Activated naive CD4-positive, alpha-beta T cell treated with anti-CD3 and anti-CD28 coated beads, Interleukin-2, amount 50 U/mL, for 16 hours (primary cell): ENCODE results near the gene ARHGEF25.
A peak's percentile ranks its signal among the peaks of the same experiment; 100 is the strongest.
"Not testable (repeated sequence)": the region's sequence is repeated elsewhere in the genome, so short reads cannot be mapped to it uniquely, and the experiment has no call there.

Source experiments
- DNase-seq: peaks from one replicate; pipeline ENCODE4 v3.0.0-alpha.2; 2020

Gene ARHGEF25

DNA sequence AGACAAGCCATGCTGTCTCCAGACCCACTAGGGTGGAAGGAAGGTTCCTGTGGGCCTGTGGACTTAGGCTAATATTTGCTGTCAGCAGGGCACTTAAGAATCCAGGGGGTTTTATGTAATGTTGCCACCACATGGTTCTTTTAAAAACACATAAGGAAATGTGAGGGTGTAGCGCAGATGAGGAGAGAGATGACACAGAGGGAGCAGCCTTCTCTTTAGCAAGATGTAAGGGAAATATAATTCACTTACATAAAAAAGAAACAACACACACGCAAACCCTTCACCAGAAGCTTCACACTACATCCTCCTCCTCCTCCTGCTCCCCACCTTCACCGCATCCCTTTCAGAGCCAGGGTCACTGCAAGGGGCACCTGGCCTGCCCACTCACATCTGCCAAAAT, 25.1 kb upstream of the ARHGEF25 start:
- DNase-seq = no peak

- no peak for DNase-seq
Measured at GRCh38 chr12:57586832-57587429, 24.3 kb upstream of the ARHGEF25 start.

DNA sequence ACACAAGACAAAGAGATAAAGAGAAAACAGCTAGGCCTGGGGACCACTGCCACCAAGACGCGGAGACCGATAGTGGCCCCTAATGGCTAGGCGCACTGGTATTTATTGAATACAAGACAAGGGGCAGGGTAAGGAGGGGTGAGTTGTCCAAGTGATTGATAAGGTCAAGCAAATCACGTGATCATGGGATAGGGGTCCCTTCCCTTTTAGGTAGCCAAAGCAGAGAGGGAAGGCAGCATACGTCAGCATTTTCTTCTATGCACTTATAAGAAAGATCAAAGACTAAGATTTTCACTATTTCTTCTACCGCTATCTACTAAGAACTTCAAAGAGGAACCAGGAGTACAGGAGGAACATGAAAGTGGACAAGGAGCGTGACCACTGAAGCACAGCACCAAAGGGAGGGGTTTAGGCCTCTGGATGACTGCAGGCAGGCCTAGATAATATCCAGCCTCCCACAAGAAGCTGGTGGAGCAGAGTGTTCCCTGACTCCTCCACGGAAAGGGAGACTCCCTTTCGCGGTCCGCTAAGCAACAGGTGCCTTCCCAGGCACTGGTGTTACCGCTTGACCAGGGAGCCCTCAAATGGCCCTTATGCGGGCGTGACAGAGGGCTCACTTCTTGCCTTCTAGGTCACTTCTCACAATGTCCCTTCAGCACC, 22.2 kb upstream of the ARHGEF25 start:
- DNase-seq = not testable (repeated sequence)

GRCh38 chr12:57590479-57590863, 20.8 kb upstream of the ARHGEF25 start:
- DNase-seq = no peak

- DNase-seq = peak; percentile 72
Measured at GRCh38 chr12:57590864-57591781, 20.1 kb upstream of the ARHGEF25 start, which contains the start of gene PIP4K2C. TSS of gene PIP4K2C (plus strand) at chr12:57591192. CDS start at chr12:57591290, 98 bp downstream.

DNA sequence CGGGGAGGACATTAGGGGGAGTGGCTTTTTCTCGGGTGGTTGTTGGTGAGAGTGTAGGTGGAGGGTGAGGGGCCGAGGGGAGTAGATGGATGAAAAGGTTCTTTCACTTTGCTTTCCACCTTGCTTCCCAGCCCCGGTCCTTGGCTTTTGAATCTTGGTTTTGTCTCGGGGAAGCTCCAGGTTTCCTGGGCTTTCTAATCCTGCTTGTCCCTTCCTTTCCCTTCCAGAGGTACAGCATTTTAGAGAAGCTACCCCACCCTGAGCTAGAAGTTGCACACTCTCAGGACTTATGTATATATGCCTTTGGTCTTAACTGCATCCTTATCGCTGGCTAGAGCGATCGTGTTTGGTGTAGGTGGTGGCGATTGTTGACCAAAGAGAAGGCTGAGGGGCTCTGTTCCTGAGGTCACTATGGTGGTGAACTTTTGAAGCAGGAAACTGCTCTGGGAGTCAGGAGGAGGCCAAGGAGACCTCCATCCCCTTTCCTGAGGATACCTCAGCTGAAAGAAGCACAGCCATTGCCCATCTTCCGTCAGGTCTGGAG, 19.4 kb upstream of the ARHGEF25 start:
- DNase-seq = no peak

DNA sequence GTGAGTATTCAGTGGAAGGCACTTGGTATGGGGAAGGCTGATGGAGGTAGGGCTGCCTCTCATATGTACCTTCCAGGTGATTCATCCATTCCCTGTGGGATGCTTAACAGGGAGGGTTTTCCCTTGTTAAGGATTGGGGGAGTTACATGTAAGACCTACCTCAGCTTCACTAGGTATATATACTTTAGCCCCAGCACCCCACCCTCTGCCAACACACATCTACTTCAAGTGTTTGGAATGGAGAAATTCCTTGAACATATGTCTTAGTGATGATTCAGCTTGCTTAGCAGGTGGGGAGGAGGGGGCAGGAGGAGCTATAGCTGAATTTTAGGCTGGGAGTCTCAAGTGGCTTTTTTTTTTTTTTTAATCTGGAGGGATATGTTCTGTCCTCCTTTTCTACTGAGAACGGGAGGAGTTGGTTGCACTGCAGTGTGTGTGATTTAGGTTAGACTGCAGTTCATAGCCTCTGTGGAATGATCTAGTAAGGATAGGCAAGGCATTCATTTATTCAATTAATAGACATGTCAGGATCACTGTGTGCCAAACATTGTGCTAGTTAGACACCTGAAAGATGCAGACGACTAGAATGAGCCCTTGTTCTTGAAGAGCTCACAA, 18.6 kb upstream of the ARHGEF25 start:
- no peak for DNase-seq

GRCh38 chr12:57593187-57593586, 18.0 kb upstream of the ARHGEF25 start:
- no peak for DNase-seq

DNA sequence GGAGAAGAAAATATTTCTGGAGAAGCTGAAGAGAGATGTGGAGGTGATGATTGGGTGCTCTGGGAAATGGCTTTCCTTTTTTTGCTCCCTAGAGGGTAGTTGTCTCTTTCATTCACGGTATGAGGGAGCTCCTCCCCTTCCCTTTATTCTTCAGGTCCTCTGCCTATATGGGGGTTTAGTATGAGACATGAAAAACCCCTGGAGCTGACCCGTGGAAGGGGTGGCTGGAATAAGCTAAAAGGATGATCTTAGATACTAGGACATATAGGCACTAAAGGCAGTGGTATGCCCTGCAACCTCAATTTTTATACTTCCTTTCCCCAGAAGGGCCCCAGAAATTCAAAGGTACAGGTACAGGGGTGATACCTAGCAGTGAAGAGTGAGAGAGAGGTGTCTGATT, 10.8 kb upstream of the ARHGEF25 start:
- no peak for DNase-seq

GRCh38 chr12:57602544-57602943, 8.7 kb upstream of the ARHGEF25 start:
- no peak for DNase-seq

GRCh38 chr12:57603324-57603723, 7.9 kb upstream of the ARHGEF25 start:
- DNase-seq = no peak

DNA sequence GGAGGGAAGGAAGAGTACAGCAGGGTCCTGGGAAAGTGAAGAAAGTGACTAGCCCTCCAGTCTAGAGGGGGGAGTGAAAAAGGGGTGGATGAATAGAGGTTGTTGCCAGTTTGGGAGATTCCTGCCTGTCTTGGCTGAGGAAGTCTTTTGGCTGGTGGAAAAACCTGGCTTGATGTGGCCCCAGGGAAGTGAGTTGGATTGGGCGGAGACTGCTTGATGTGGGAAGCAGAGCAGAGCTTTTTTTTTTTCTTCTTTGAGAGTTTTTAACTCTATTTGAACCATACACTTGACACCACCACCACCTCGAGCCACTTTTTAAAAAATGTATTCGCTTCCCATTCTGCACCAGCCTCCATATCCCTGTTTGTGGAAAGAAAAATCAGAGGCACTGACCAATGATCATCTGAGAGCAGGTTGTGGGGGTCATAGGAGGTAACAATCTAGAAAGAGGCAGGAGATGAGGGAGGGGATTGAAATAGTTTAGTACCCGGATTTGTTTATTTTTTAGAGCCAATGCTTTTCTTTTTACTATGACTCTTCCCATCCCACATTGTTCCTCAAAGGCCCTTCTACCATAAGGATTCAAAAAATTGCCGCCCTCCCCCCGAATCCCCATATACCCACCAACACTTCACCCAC, 7.3 kb upstream of the ARHGEF25 start:
- no peak for DNase-seq

DNA sequence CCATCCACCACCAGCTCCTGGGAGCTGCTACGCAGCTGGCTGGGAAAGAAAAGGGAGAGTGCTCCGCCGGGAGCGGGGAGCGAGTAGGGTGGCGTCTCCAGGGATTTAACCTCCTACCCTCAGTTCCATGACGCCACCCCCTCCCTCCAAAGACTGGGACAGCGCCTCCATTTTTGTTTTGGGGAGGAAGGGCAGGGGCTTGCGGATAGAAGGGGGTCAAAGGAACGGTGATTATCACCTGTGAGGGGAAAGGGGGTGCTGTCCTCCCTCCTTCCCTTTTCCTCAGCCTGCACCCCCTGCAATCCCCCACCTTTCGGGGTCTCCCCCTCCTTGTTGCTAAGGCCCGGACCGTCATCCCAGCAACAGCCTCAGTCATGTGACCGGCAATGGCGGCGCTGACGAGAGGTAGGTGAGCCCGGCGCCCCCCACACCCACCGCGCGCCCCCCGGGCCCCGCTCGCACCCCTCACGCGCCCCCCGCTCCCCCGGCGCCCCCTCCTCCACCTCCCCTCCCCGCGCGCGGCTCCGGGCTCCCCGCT, 6.7 kb upstream of the ARHGEF25 start, which contains the start of gene DTX3:
Gene DTX3 (plus strand): TSS at position 371 of the 538 bp plus-strand sequence. CDS start 1,694 bp downstream, outside the sequence.
- DNase-seq = peak; percentile 50

- DNase-seq = no peak
Measured at GRCh38 chr12:57604992-57605810, 6.0 kb upstream of the ARHGEF25 start.

DNA sequence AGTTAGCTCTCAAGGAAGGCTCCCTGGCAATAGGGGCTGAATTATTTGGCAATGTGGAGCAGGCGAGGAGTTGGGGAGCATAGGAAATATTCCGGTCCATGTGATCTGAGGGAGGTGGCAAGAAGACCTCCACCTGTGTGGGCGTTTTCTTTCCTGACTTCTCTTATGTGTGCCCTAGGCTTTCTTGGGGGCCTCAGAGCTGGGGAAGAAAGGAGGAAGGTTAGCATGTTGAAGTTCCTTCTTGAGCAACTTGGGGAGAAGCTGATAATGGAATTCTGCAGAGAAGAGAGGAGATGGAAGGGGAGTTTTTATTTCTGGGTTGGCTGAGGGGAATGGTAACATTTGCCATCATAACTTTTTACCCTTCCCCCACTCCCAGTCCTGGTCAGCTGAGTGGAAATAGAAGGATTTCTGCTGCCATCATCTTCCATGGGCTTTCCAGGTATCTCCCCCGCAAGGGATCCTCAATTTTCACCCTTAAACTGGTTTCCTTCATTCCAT, 5.4 kb upstream of the ARHGEF25 start:
- no peak for DNase-seq

DNA sequence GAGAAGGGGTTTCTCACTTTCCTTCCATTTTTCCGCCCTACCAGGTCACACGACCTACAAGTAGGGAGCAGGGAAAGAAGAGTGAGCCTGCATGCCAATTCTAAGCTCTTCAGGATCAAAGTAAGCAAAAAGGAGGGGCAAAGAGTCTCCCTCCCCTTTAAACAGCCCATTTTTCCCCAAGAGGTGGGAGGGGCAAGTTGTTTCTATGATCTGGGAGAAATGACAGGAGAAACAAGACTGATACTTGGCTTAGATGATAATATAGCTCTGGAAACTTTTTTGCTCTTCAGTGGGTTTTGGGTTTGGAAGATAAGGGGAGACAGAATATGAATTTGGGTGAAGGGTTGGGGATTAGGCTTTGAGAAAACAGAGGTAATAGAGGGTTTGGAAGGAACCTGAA, 4.8 kb upstream of the ARHGEF25 start:
- no peak for DNase-seq

DNA sequence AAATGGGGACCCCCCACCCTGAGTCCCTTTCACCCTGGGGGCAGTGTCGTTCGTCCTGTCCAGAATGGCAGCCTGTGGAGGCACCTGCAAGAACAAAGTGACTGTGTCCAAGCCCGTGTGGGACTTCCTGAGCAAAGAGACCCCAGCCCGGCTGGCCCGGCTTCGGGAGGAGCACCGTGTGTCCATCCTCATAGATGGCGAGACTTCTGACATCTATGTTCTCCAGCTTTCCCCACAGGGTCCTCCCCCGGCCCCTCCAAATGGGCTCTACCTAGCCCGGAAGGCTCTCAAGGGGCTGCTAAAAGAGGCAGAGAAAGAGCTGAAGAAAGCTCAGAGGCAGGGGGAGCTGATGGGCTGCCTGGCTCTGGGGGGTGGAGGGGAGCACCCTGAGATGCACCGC, 4.4 kb upstream of the ARHGEF25 start:
- no peak for DNase-seq

DNA sequence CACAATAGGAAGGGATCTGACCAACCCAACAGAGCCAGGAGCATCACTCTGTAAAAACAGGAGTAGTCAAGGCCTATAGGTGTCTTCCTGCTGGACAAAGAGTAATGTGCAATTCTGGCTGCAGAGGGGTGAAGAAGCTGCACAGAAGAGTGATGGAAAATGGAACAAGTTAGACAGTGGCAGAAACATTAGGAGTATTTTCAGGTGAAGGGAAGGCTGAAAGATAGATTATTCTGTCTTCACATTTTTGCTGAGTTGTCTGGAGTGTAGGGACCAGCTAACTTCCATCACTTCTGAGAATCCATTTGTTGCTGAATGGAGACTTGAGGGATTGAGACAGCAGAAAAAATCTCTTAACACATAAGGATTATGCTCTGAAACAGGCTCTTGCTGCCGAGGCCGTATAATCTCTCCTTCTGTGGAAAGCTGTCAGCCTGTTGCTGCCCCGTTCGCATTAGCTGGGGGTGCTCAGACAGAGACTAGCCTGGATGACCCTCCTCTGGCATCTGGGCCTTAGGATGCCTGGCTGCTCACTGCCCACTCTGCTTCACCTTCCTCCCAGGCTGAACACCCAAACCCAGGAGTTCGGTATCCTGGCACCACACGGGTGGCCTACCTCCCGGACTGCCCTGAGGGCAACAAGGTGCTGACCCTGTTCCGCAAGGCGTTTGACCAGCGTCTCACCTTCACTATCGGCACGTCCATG, 3.1 kb upstream of the ARHGEF25 start:
- DNase-seq = no peak

GRCh38 chr12:57609101-57609780, 2.0 kb upstream of the ARHGEF25 start:
- no peak for DNase-seq
